HCT116 (cell line): ENCODE data around the gene UNK. TPM values are rescaled to one million over a fixed set of nuclear protein-coding genes. Genes with fewer than 3 reads are reported as not detected.

Experiments used
- ATAC-seq: fragments of 200-7000 bp; cut with Tn5 transposase; 2 replicates; pipeline ENCODE4 v1.9.1; 2020; ENCODE audit warnings: mild to moderate bottlenecking, moderate library complexity
- BruUV-seq: library from RNA; stranded (reverse); fragments of 400-500 nt; replicated peaks from 2 replicates; lab custom pipeline; 2021; lab: Mats Ljungman, UMichigan
- CTCF ChIA-PET: fragments of 300-600 bp; sonication (Branson Sonifier 250); formaldehyde crosslinking; loops from one replicate; lab custom pipeline; 2021; ENCODE audit warnings: antibody characterized with exemption; lab: Charles Lee
- POLR2A ChIA-PET: fragments of 300-600, 350-600 bp; sonication (Branson Sonifier 250); formaldehyde crosslinking; loops from one replicate; lab custom pipeline; 2021; ENCODE audit warnings: antibody characterized with exemption; lab: Charles Lee
- RAD21 ChIA-PET, 2 experiments: fragments of 300-600 bp; sonication (Branson Sonifier 250); formaldehyde crosslinking; loops; one replicate each; lab custom pipeline; 2023; ENCODE audit warnings: low total read pairs in 2 of 2; ENCODE audit not compliant: uncharacterized antibody in 2 of 2, unreplicated experiment in 2 of 2, low non-redundant PET in 1 of 2; lab: Charles Lee
- DNase-seq: peaks from one replicate; pipeline ENCODE4 v3.0.0-alpha.2; 2010; ENCODE audit warnings: low read depth, low spot score
- H2AFZ ChIP-seq: fragments of 200-600 bp; shearing (Covaris generic), sonication (generic); 2 replicates; pipeline ENCODE4 v1.6.1; 2017; ENCODE audit warnings: low read depth, mixed run types, mixed read lengths, antibody characterized with exemption, low read length; ENCODE audit not compliant: poor library complexity, severe bottlenecking
- H3K27ac ChIP-seq: 2 replicates; pipeline ENCODE4 v1.5.1; 2012; ENCODE audit warnings: low read depth, low read length
- H3K27me3 ChIP-seq: fragments of 200-600 bp; sonication (generic); 2 replicates; pipeline ENCODE4 v1.6.1; 2016; ENCODE audit warnings: mixed run types, low read length, mixed read lengths; ENCODE audit not compliant: insufficient read depth
- H3K36me3 ChIP-seq, 2 experiments: fragments of 200-500 bp in 1 of 2; fragments of 200-600 bp in 1 of 2; sonication (Bioruptor generic) in 1 of 2; sonication (generic) in 1 of 2; 2 replicates each; pipeline versions ENCODE4 v1.5.1 to v1.6.1; 2014 to 2016; ENCODE audit warnings: low read length in 2 of 2, inconsistent platforms in 1 of 2, mixed read lengths in 1 of 2, mixed run types in 1 of 2; ENCODE audit not compliant: insufficient read depth in 2 of 2, control insufficient read depth in 1 of 2
- H3K4me1 ChIP-seq, 2 experiments: fragments of 200-600 bp in 1 of 2; sonication (generic) in 1 of 2; 2 replicates each; pipeline versions ENCODE4 v1.5.1 to v1.6.1; 2012 to 2017; ENCODE audit warnings: low read length in 2 of 2, inconsistent platforms in 1 of 2, mild to moderate bottlenecking in 1 of 2, mixed read lengths in 1 of 2, mixed run types in 1 of 2, moderate library complexity in 1 of 2; ENCODE audit not compliant: insufficient read depth in 2 of 2, control insufficient read depth in 1 of 2
- H3K4me2 ChIP-seq: fragments of 200-600 bp; sonication (generic); 2 replicates; pipeline ENCODE4 v1.6.1; 2017; ENCODE audit warnings: mixed run types, low read length, mixed read lengths
- H3K4me3 ChIP-seq, 2 experiments: fragments of 200-600 bp in 1 of 2; sonication (generic) in 1 of 2; replicated peaks in 1 of 2; 2 replicates each; pipeline ENCODE4 v1.5.1; 2011 to 2016; ENCODE audit warnings: low read length in 2 of 2, control low read depth in 1 of 2, low read depth in 1 of 2, mild to moderate bottlenecking in 1 of 2, mixed read lengths in 1 of 2, mixed run types in 1 of 2
- H3K79me2 ChIP-seq: fragments of 200-600 bp; sonication (generic); 2 replicates; pipeline ENCODE4 v1.6.1; 2017; ENCODE audit warnings: mild to moderate bottlenecking, mixed run types, low read length, moderate library complexity, mixed read lengths; ENCODE audit not compliant: insufficient read depth
- H3K9ac ChIP-seq: fragments of 200-600 bp; sonication (generic); 2 replicates; pipeline ENCODE4 v1.6.1; 2016; ENCODE audit warnings: low read length, mixed read lengths
- H3K9me2 ChIP-seq: fragments of 200-600 bp; sonication (generic), shearing (Covaris generic); 2 replicates; pipeline ENCODE4 v1.6.1; 2017; ENCODE audit warnings: mixed run types, mild to moderate bottlenecking, moderate library complexity; ENCODE audit not compliant: insufficient read depth
- H3K9me3 ChIP-seq, 2 experiments: fragments of 200-500 bp in 1 of 2; fragments of 200-600 bp in 1 of 2; sonication (Bioruptor generic) in 1 of 2; sonication (generic) in 1 of 2; 2 replicates each; pipeline ENCODE4 v1.6.1; 2014 to 2017; ENCODE audit warnings: low read length in 2 of 2, mixed read lengths in 2 of 2, inconsistent platforms in 1 of 2, low read depth in 1 of 2, mild to moderate bottlenecking in 1 of 2, mixed run types in 1 of 2, moderate library complexity in 1 of 2; ENCODE audit not compliant: control insufficient read depth in 1 of 2, insufficient read depth in 1 of 2
- H4K20me1 ChIP-seq: fragments of 200-600 bp; sonication (generic), shearing (Covaris generic); 2 replicates; pipeline ENCODE4 v1.6.1; 2017; ENCODE audit warnings: mixed run types, mild to moderate bottlenecking, moderate library complexity; ENCODE audit not compliant: insufficient read depth
- POLR2A ChIP-seq: IDR thresholded peaks from 2 replicates; pipeline ENCODE4 v1.7.0; 2011; ENCODE audit warnings: borderline replicate concordance; ENCODE audit not compliant: insufficient read depth, insufficient read length; ENCODE audit errors: extremely low read depth
- POLR2AphosphoS5 ChIP-seq: IDR thresholded peaks from 2 replicates; pipeline ENCODE4 v1.6.1; 2011; ENCODE audit warnings: mild to moderate bottlenecking, low read depth, low read length, moderate library complexity
- SIN3A ChIP-seq: IDR thresholded peaks from 2 replicates; pipeline ENCODE4 v1.6.1; 2012; ENCODE audit warnings: low read depth
- SP1 ChIP-seq: IDR thresholded peaks from 2 replicates; pipeline ENCODE4 v1.6.1; 2012; ENCODE audit warnings: low read depth
- YY1 ChIP-seq: IDR thresholded peaks from 2 replicates; pipeline ENCODE4 v1.6.1; 2011; ENCODE audit warnings: low read length, low read depth, moderate library complexity, mild to moderate bottlenecking; ENCODE audit not compliant: insufficient replicate concordance; ENCODE audit errors: extremely low read depth
- ZBTB33 ChIP-seq: IDR thresholded peaks from 2 replicates; pipeline ENCODE4 v1.6.1; 2011; ENCODE audit warnings: mild to moderate bottlenecking, low read length, moderate library complexity; ENCODE audit not compliant: insufficient replicate concordance; ENCODE audit errors: extremely low read depth
- ZFX ChIP-seq: fragments of 450-650 bp; IDR thresholded peaks from 2 replicates; pipeline ENCODE4 v1.6.1; 2017
- intact Hi-C: fragments of 100-400 bp; cut with micrococcal nuclease; formaldehyde crosslinking; loops from 2 replicates; pipeline ENCODE4 v1.10.0; 2022
- total RNA-seq: library from RNA; stranded (reverse); gene quantifications from one replicate; pipeline ENCODE4 v1.2.1, GENCODE V29; 2021; ENCODE audit not compliant: unreplicated experiment

Gene UNK
- total RNA-seq, 1 experiment from 2014 or later: 40.6 TPM

DNA sequence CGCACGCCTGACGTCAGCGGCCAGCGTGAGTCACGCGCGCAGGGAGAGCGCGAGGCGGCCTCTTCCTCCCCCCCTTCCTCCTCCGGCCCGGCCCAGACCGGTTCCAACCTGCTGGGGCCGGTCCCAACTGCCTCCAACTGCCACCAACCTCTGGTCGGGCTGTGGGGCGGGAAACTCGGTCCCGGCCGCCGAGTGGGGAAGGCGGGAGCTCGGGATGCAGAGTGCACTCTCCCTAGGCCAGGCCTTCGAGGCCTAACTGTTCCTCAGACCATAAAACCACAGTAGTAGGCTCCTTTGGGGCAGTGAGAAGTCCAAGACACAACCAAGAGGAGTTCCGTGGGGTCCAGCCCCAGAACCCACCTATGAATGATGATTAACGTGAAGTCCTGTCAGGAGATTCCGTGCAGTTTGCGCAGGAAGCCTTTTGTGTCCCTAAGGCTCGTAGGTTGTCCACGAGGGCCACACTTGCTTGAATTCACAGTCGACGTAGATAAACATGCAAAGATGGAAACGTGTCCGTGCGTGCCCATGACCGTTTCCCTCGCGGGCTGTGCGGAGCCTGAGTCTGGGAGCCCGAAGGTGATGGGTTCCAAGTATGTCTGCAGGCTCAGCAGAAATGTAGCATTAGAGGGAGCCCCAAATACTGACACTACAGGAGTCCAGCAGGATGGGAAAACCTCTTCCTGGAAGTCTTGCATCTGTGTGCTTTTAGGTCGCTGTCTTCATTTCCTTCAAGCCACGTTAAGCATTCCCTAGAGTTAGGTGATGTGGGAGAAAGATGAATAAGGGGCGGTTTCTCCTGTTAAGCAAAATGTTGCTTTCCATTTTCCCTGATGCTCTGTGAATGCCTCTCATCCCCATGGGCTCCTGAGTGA, 647 bp downstream of the UNK start:
- no peaks in the 10 kb centered on the region for H3K9me3 ChIP-seq
- intact Hi-C loops: loop anchor here (2.0 kb wide), 1 partner anchor 60 kb away; the partner anchor contains the start of gene UNC13D
- peak; percentile 62 for TF ChIP-seq YY1
- TF ChIP-seq POLR2A: peak; percentile 75
- peak; percentile 99 for TF ChIP-seq ZFX
- no peak for TF ChIP-seq SP1
- peak; percentile 85 for TF ChIP-seq POLR2AphosphoS5
- no peak for TF ChIP-seq SIN3A
- no peak for TF ChIP-seq ZBTB33
- no peaks in the 10 kb centered on the region for H4K20me1 ChIP-seq
- peak; percentile 82 for ATAC-seq
- ChIA-PET RAD21 (interaction anchor here (0.7 to 1.0 kb wide), 2 partner anchors 42 to 70 kb away, joined by 3 to 4 read pairs; partner anchors contain the start of gene WBP2 (in 1 of the 2)), POLR2A (interaction anchor here (0.7 to 2.5 kb wide), 9 partner anchors 9 to 997 kb away, joined by 3 to 14 read pairs (median 4); partner anchors contain the start of genes GALK1 and WBP2), CTCF (interaction anchor here (1.4 kb wide), 1 partner anchor 91 kb away, joined by 4 read pairs; no protein-coding TSS in a partner anchor)
- H3K27ac ChIP-seq: peak overlapping the region; percentile 99
- TSS peak; percentile 64 for BruUV-seq
- peak overlapping the region; percentile 92 for H3K4me2 ChIP-seq
- peak; percentile 76 for DNase-seq
- H3K4me1 ChIP-seq: peaks cover 37 to 61% of the 10 kb centered on the region in 2 experiments
- peak overlapping the region; percentile 97 for H3K9ac ChIP-seq
- H2AFZ ChIP-seq: no peak overlapping the region
- H3K4me3 ChIP-seq: peak overlapping the region; percentile 55 to 71
- H3K9me2 ChIP-seq: no peaks in the 10 kb centered on the region
- no peaks in the 10 kb centered on the region for H3K36me3 ChIP-seq
- peaks cover 48% of the 10 kb centered on the region for H3K79me2 ChIP-seq
- H3K27me3 ChIP-seq: no peaks in the 10 kb centered on the region
